MCF 10A (cell line): ENCODE data around the gene PLAGL2. TPM values are rescaled to one million over a fixed set of nuclear protein-coding genes. Genes with fewer than 3 reads are reported as not detected.

Experiments used
- BruUV-seq: library from RNA; stranded (reverse); fragments of 400-500 nt; replicated peaks from 2 replicates; lab custom pipeline; 2021; lab: Mats Ljungman, UMichigan
- CTCF ChIA-PET: fragments of 300-600 bp; sonication (Branson Sonifier 250); formaldehyde crosslinking; extraction: SDS; loops from one replicate; lab custom pipeline; 2021; ENCODE audit warnings: antibody characterized with exemption, inconsistent platforms; lab: Yijun Ruan, JAX
- POLR2A ChIA-PET: fragments of 300-600, 350-650 bp; sonication (Branson Sonifier 250); formaldehyde crosslinking; extraction: SDS; loops from one replicate; lab custom pipeline; 2020; ENCODE audit warnings: antibody characterized with exemption, inconsistent platforms; lab: Yijun Ruan, JAX
- DNase-seq: peaks from one replicate; pipeline ENCODE4 v3.0.0-alpha.2; 2018; ENCODE audit not compliant: unreplicated experiment
- H3K27ac Mint-ChIP-seq: one replicate; pipeline ENCODE4 v1.8.0; 2022; ENCODE audit warnings: mild to moderate bottlenecking, low read depth, mixed read lengths; ENCODE audit not compliant: unreplicated experiment
- H3K27me3 Mint-ChIP-seq: one replicate; pipeline ENCODE4 v1.8.0; 2022; ENCODE audit warnings: mixed read lengths; ENCODE audit not compliant: insufficient read depth, unreplicated experiment
- H3K36me3 Mint-ChIP-seq: one replicate; pipeline ENCODE4 v1.8.0; 2022; ENCODE audit warnings: mild to moderate bottlenecking, moderate library complexity, mixed read lengths; ENCODE audit not compliant: insufficient read depth, unreplicated experiment
- H3K4me1 Mint-ChIP-seq: one replicate; pipeline ENCODE4 v1.8.0; 2022; ENCODE audit warnings: mixed read lengths; ENCODE audit not compliant: insufficient read depth, unreplicated experiment
- H3K4me3 Mint-ChIP-seq: one replicate; pipeline ENCODE4 v1.8.0; 2022; ENCODE audit warnings: mild to moderate bottlenecking, moderate library complexity, mixed read lengths; ENCODE audit not compliant: unreplicated experiment
- H3K9me3 Mint-ChIP-seq: one replicate; pipeline ENCODE4 v1.8.0; 2022; ENCODE audit warnings: mixed read lengths; ENCODE audit not compliant: unreplicated experiment
- intact Hi-C: fragments of 100-400 bp; cut with micrococcal nuclease; formaldehyde crosslinking; loops from 2 replicates; pipeline ENCODE4 v1.14.1; 2022
- total RNA-seq: library from RNA; stranded (reverse); gene quantifications from 2 replicates; pipeline ENCODE4 v1.2.3, GENCODE V29; 2022
- TF ChIP-seq, protein P1 (sequence below): fragments of 200-600 bp; IDR thresholded peaks from one replicate; pipeline ENCODE4 v1.8.0; 2022; ENCODE audit warnings: antibody characterized with exemption, mild to moderate bottlenecking; ENCODE audit not compliant: unreplicated experiment

Gene PLAGL2
- total RNA-seq, 1 experiment from 2014 or later: 18.6 TPM

DNA sequence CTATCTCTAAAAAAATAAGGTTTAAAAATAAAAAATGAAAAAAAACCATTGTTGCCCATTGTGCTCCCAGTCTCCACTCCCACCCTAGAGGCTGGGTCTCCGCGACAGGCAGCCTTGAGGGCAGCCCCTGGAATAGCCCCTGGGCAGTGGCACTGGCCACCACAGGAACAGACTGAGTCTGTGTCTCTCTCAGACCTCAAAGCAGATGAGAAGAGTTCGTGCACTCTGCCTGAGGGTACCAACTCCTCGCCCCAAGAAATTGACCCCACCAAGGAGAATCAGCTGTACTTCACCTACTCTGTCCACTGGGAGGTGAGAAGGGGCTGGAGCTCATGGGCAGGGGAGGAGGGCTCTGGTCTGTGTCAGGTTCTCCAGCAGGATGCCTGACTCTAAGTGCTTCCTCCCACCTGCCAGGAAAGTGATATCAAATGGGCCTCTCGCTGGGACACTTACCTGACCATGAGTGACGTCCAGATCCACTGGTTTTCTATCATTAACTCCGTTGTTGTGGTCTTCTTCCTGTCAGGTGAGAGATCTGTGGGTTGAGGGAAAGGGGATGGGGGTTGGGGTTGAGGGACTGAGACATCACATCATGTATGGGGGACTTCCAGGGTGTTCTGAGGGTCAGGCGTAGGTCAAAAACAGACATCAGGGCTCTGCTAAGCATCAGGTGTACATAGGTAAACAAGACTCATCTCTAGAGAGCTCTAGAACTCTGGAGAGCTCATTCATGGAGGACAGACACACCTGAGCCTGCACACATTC, 62.5 kb downstream of the PLAGL2 start:
- intact Hi-C loops: no loop called here
- ChIA-PET POLR2A (interaction anchor here (0.8 to 1.6 kb wide), 2 partner anchors 10 to 26 kb away, joined by 4 read pairs; no protein-coding TSS in a partner anchor), CTCF (interaction anchor here (0.9 kb wide), 1 partner anchor 53 kb away, joined by 3 read pairs; no protein-coding TSS in a partner anchor)
- Mint-ChIP-seq H3K27me3 (no peaks in the 10 kb centered on the region), H3K4me1 (no peaks in the 10 kb centered on the region), H3K4me3 (no peak overlapping the region), H3K36me3 (peaks cover 93% of the 10 kb centered on the region), H3K27ac (no peak overlapping the region), H3K9me3 (no peaks in the 10 kb centered on the region)
- TF ChIP-seq, protein P1, sequence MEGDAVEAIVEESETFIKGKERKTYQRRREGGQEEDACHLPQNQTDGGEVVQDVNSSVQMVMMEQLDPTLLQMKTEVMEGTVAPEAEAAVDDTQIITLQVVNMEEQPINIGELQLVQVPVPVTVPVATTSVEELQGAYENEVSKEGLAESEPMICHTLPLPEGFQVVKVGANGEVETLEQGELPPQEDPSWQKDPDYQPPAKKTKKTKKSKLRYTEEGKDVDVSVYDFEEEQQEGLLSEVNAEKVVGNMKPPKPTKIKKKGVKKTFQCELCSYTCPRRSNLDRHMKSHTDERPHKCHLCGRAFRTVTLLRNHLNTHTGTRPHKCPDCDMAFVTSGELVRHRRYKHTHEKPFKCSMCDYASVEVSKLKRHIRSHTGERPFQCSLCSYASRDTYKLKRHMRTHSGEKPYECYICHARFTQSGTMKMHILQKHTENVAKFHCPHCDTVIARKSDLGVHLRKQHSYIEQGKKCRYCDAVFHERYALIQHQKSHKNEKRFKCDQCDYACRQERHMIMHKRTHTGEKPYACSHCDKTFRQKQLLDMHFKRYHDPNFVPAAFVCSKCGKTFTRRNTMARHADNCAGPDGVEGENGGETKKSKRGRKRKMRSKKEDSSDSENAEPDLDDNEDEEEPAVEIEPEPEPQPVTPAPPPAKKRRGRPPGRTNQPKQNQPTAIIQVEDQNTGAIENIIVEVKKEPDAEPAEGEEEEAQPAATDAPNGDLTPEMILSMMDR: no peak
- BruUV-seq: no TSS peak
- no peak for DNase-seq

- Mint-ChIP-seq H3K36me3 (peaks cover 90% of the 10 kb centered on the region), H3K4me3 (no peak overlapping the region), H3K27ac (no peak overlapping the region), H3K4me1 (no peaks in the 10 kb centered on the region), H3K9me3 (no peaks in the 10 kb centered on the region), H3K27me3 (no peaks in the 10 kb centered on the region)
- POLR2A ChIA-PET: interaction anchor here (0.7 kb wide), 1 partner anchor 9 kb away, joined by 3 read pairs; no protein-coding TSS in a partner anchor
- CTCF ChIA-PET: interaction anchor here (0.6 to 1.4 kb wide), 2 partner anchors 8 to 570 kb away, joined by 6 to 9 read pairs; no protein-coding TSS in a partner anchor
- intact Hi-C loops: no loop called here
- TF ChIP-seq, protein P1: no peak
- no TSS peak for BruUV-seq
- no peak for DNase-seq
These were observed 64.6 kb downstream of the PLAGL2 start for GRCh38 chr20:32142991-32143390.

Other genes starting within 250 kb of the PLAGL2 start
- gene XKR7, start 239.6 kb downstream of the PLAGL2 start, total RNA-seq: not detected in 2 replicates
- gene CCM2L, start 197.3 kb downstream of the PLAGL2 start, total RNA-seq: not detected in 2 replicates
- not detected in 2 replicates for gene HCK, start 155.5 kb downstream of the PLAGL2 start, total RNA-seq
- gene TM9SF4, start 98.0 kb downstream of the PLAGL2 start, total RNA-seq: 50.6 and 52.3 TPM in 2 replicates
- gene POFUT1, start 137 bp upstream of the PLAGL2 start, total RNA-seq: 43.1 and 43.9 TPM in 2 replicates
- gene KIF3B, start 69.9 kb upstream of the PLAGL2 start, total RNA-seq: 21.7 and 28.7 TPM in 2 replicates
- gene ASXL1, start 150.6 kb upstream of the PLAGL2 start, total RNA-seq: 58.9 and 69.9 TPM in 2 replicates